HepG2 (cell line): Measurements from ENCODE around the gene NRG3. TPM values are rescaled to one million over a fixed set of nuclear protein-coding genes. Genes with fewer than 3 reads are reported as not detected.

Source experiments
- ATAC-seq: fragments of 200-7000 bp; cut with Tn5 transposase; 3 replicates; pipeline ENCODE4 v1.9.1; 2020; ENCODE audit warnings: mild to moderate bottlenecking, moderate library complexity
- BruUV-seq: library from RNA; stranded (reverse); fragments of 400-500 nt; replicated peaks from 2 replicates; lab custom pipeline; 2021; lab: Mats Ljungman, UMichigan
- CTCF ChIA-PET: fragments of 300-600 bp; formaldehyde crosslinking; extraction: SDS; loops from one replicate; lab custom pipeline; 2021; ENCODE audit warnings: low total read pairs, inconsistent platforms, low intra/inter-chr PET ratio; lab: Yijun Ruan, JAX
- POLR2A ChIA-PET: fragments of 350-600 bp; sonication (Branson Sonifier 250); formaldehyde crosslinking; loops from one replicate; lab custom pipeline; 2020; ENCODE audit warnings: antibody characterized with exemption, inconsistent platforms; lab: Yijun Ruan, JAX
- DNase-seq: peaks from one replicate; pipeline ENCODE4 v3.0.0-alpha.2; 2015; ENCODE audit warnings: low spot score
- FAIRE-seq: peaks from 3 replicates; lab custom pipeline; 2011; peaks lifted over from hg19 to GRCh38; lab: Jason Lieb, UNC
- H2AFZ ChIP-seq: one replicate; pipeline ENCODE4 v1.6.1; 2011; ENCODE audit warnings: low read length, inconsistent platforms
- H3K27ac ChIP-seq: fragments of 300-600 bp; 3 replicates; pipeline ENCODE4 v1.8.0; 2011; ENCODE audit warnings: mixed run types, mild to moderate bottlenecking, mixed read lengths, low read length, inconsistent platforms; ENCODE audit not compliant: insufficient read depth; ENCODE audit errors: extremely low read length
- H3K27me3 ChIP-seq, 2 experiments: fragments of 200-600 bp in 1 of 2; 2 replicates in 1 of 2; 3 replicates in 1 of 2; pipeline versions ENCODE4 v1.6.0 to v1.8.0; 2011; ENCODE audit warnings: low read length in 2 of 2, mild to moderate bottlenecking in 2 of 2, moderate library complexity in 2 of 2, inconsistent platforms in 1 of 2; ENCODE audit not compliant: insufficient read depth in 2 of 2, control insufficient read depth in 1 of 2
- H3K36me3 ChIP-seq, 2 experiments: fragments of 200-600 bp in 1 of 2; replicated peaks in 1 of 2; 2 replicates in 1 of 2; 3 replicates in 1 of 2; pipeline versions ENCODE4 v1.5.1 to v1.8.0; 2011; ENCODE audit warnings: low read length in 2 of 2, inconsistent platforms in 1 of 2; ENCODE audit not compliant: insufficient read depth in 2 of 2, control insufficient read depth in 1 of 2
- H3K4me1 ChIP-seq: 2 replicates; pipeline ENCODE4 v1.5.1; 2012; ENCODE audit warnings: low read length, inconsistent platforms; ENCODE audit not compliant: insufficient read depth
- H3K4me2 ChIP-seq: 2 replicates; pipeline ENCODE4 v1.6.0; 2011; ENCODE audit warnings: low read depth, low read length, inconsistent platforms
- H3K4me3 ChIP-seq, 3 experiments: fragments of 200-600 bp in 1 of 3; sonication (generic), shearing (Covaris generic) in 1 of 3; replicated peaks in 1 of 3; 2 replicates each; pipeline ENCODE4 v1.5.1; 2011 to 2016; ENCODE audit warnings: low read length in 3 of 3, inconsistent platforms in 2 of 3, low read depth in 2 of 3, mild to moderate bottlenecking in 2 of 3, control low read depth in 1 of 3, mixed read lengths in 1 of 3; ENCODE audit not compliant: insufficient read depth in 1 of 3
- H3K79me2 ChIP-seq: one replicate; pipeline ENCODE4 v1.6.1; 2011; ENCODE audit warnings: low read length, inconsistent platforms; ENCODE audit not compliant: insufficient read depth
- H3K9ac ChIP-seq: 2 replicates; pipeline ENCODE4 v1.6.0; 2011; ENCODE audit warnings: mild to moderate bottlenecking, low read depth, low read length, inconsistent platforms; ENCODE audit not compliant: insufficient read depth
- H3K9me3 ChIP-seq: 2 replicates; pipeline ENCODE4 v1.5.1; 2012; ENCODE audit warnings: mild to moderate bottlenecking, low read length
- H4K20me1 ChIP-seq: 2 replicates; pipeline ENCODE4 v1.6.0; 2011; ENCODE audit warnings: inconsistent platforms, mild to moderate bottlenecking, low read length, moderate library complexity; ENCODE audit not compliant: insufficient read depth
- GTF3A ChIP-seq: sonication (generic); formaldehyde crosslinking; conservative IDR thresholded peaks from 2 replicates; pipeline ENCODE4 v1.4.0; 2020; ENCODE audit warnings: mild to moderate bottlenecking, missing genetic modification reagents
- HCFC1 ChIP-seq: fragments of 150-350 bp; IDR thresholded peaks from 2 replicates; pipeline ENCODE4 v1.6.1; 2014; ENCODE audit warnings: low read depth, low read length
- NFIC ChIP-seq: IDR thresholded peaks from 2 replicates; pipeline ENCODE4 v1.6.1; 2012; ENCODE audit warnings: mild to moderate bottlenecking, low read length, inconsistent platforms
- PHF20 ChIP-seq: sonication (generic); formaldehyde crosslinking; IDR thresholded peaks from 2 replicates; pipeline ENCODE4 v1.5.0; 2020; ENCODE audit warnings: mild to moderate bottlenecking, missing genetic modification reagents
- PTBP1 ChIP-seq: fragments of 200-400 bp; formaldehyde crosslinking; IDR thresholded peaks from 2 replicates; pipeline ENCODE4 v1.6.1; 2018; ENCODE audit warnings: low read length, low read depth; ENCODE audit not compliant: poor library complexity, severe bottlenecking
- RBAK ChIP-seq: sonication (generic); formaldehyde crosslinking; IDR thresholded peaks from 2 replicates; pipeline ENCODE4 v1.5.1; 2020; ENCODE audit warnings: mild to moderate bottlenecking, missing genetic modification reagents
- RXRB ChIP-seq: IDR thresholded peaks from 2 replicates; pipeline ENCODE4 v1.6.1; 2016; ENCODE audit warnings: borderline replicate concordance, missing genetic modification reagents, missing compliant biosample characterization
- SATB2 ChIP-seq: sonication (generic); formaldehyde crosslinking; IDR thresholded peaks from 2 replicates; pipeline ENCODE4 v1.5.0; 2020; ENCODE audit warnings: missing genetic modification reagents
- SMARCE1 ChIP-seq: fragments of 450-650 bp; IDR thresholded peaks from 2 replicates; pipeline ENCODE4 v1.6.1; 2017; ENCODE audit warnings: borderline replicate concordance
- ZIK1 ChIP-seq: sonication (generic); formaldehyde crosslinking; IDR thresholded peaks from 2 replicates; pipeline ENCODE4 v1.5.0; 2020; ENCODE audit warnings: mild to moderate bottlenecking, low read depth, missing genetic modification reagents, borderline replicate concordance
- ZNF30 ChIP-seq: sonication (generic); formaldehyde crosslinking; IDR thresholded peaks from 2 replicates; pipeline ENCODE4 v1.5.0; 2020; ENCODE audit warnings: mild to moderate bottlenecking, missing genetic modification reagents
- ZNF430 ChIP-seq: sonication (generic); formaldehyde crosslinking; IDR thresholded peaks from 2 replicates; pipeline ENCODE4 v1.9.0; 2021; ENCODE audit warnings: mild to moderate bottlenecking, missing genetic modification reagents
- ZSCAN22 ChIP-seq: sonication (generic); formaldehyde crosslinking; IDR thresholded peaks from 2 replicates; pipeline ENCODE4 v1.4.0; 2020; ENCODE audit warnings: mild to moderate bottlenecking, missing genetic modification reagents
- WGBS: methylation state at CpG from one replicate; pipeline ENCODE4 v1.1.6; 2017; ENCODE audit warnings: low lambda C conversion rate; 5-methylcytosine and 5-hydroxymethylcytosine counted together
- in situ Hi-C: cut with HindIII; loops from 2 replicates; pipeline ENCODE4 v1.10.0; 2017; ENCODE audit warnings: low pct_unique_long_range_greater_than_20kb; ENCODE audit not compliant: extremely low pct_ligation_motif_present
- intact Hi-C: fragments of 100-400 bp; cut with micrococcal nuclease; formaldehyde crosslinking; loops from one replicate; pipeline ENCODE4 v1.10.0; 2022; ENCODE audit not compliant: unreplicated experiment
- polyA plus RNA-seq, 8 experiments: library from polyadenylated mRNA; depleted of rRNA in 3 of 8; stranded (reverse) in 7 of 8; unstranded in 1 of 8; fragments of >200 nt; fragmentation: Illumina TruSeq in 4 of 8; extraction: Trizol in 4 of 8; gene quantifications; 2 replicates each; pipeline versions ENCODE4 v1.2.1 to v1.2.3, GENCODE V29; 2011 to 2016; ENCODE audit warnings: low read depth in 4 of 8, missing spikeins in 1 of 8, mixed read lengths in 1 of 8; ENCODE audit not compliant: insufficient read depth in 1 of 8
- total RNA-seq, 5 experiments: library from RNA; depleted of rRNA; stranded (reverse); fragments of >200 nt; fragmentation: Illumina TruSeq; extraction: Trizol; gene quantifications; 2 replicates each; pipeline ENCODE4 v1.2.3, GENCODE V29; 2016; ENCODE audit warnings: low read depth in 1 of 5
- TF ChIP-seq, protein P1 (sequence below): sonication (generic); formaldehyde crosslinking; IDR thresholded peaks from 2 replicates; pipeline ENCODE4 v1.8.1; 2023; ENCODE audit warnings: missing genetic modification reagents, mild to moderate bottlenecking, borderline replicate concordance

NRG3 gene
- total and polyA plus RNA-seq, 2 of the 13 experiments (the other 11 are each of a cell fraction or from before 2014, with no cell fraction given): not detected

DNA sequence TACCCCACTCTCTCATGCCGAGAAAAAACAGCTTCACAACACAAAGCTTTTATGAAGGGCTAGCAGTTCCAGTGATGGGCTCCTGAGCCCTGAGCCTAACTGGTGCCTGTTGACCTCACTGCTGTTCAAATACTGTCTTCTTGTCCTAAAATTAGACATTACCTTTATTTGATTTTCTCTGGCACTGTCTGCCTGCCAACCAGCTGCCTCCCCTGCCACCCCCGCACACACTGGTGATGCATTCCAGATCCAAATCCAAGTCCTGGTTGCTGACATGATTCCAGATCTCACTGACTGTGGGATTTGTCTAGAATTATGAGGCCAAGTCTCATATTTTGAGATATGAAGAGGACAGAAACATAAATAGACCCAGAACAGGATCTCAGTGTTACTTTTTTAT lies 816.2 kb downstream of the NRG3 start:
- POLR2A ChIA-PET: no interaction called here
- intact Hi-C loops: no loop called here
- Histone ChIP-seq H3K9ac (no peak overlapping the region), H3K4me1 (no peaks in the 10 kb centered on the region), H3K27ac (no peak overlapping the region), H3K79me2 (no peaks in the 10 kb centered on the region), H3K27me3 (no peaks in the 10 kb centered on the region), H3K36me3 (no peaks in the 10 kb centered on the region), H2AFZ (no peak overlapping the region), H4K20me1 (no peaks in the 10 kb centered on the region), H3K4me3 (no peak overlapping the region), H3K4me2 (no peak overlapping the region), H3K9me3 (peaks cover 89% of the 10 kb centered on the region)
- DNase-seq (no peak), ATAC-seq (no peak), FAIRE-seq (no peak)
- CTCF ChIA-PET: no interaction called here
- TF ChIP-seq, protein P1, sequence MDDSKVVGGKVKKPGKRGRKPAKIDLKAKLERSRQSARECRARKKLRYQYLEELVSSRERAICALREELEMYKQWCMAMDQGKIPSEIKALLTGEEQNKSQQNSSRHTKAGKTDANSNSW (CRISPR knock-in tag): no peak
- TF ChIP-seq ZSCAN22 (CRISPR knock-in tag) (no peak), ZIK1 (CRISPR knock-in tag) (no peak), RXRB (CRISPR knock-in tag) (no peak), PTBP1 (no peak), GTF3A (CRISPR knock-in tag) (no peak), PHF20 (CRISPR knock-in tag) (no peak), RBAK (no peak), SMARCE1 (no peak), ZNF430 (CRISPR knock-in tag) (no peak), ZNF30 (CRISPR knock-in tag) (no peak), SATB2 (no peak), NFIC (no peak), HCFC1 (no peak)
- no TSS peak for BruUV-seq
- in situ Hi-C loops: no loop called here
- WGBS: 33% methylated on average over 2 of the region's 2 CpGs
